Activated B cell treated with CpG ODN at 0.5 μM for 24 hours (primary cell): Measurements from ENCODE around the gene MAP2K6. TPM values are rescaled to one million over a fixed set of nuclear protein-coding genes. Genes with fewer than 3 reads are reported as not detected.

Experiments
- ATAC-seq: fragments of 200-7000 bp; cut with Tn5 transposase; one replicate; pipeline ENCODE4 v1.10.0; 2021; ENCODE audit warnings: low read depth, mild to moderate bottlenecking, moderate library complexity
- CTCF ChIA-PET: fragments of 350-600 bp; sonication (Branson Sonifier 250); formaldehyde crosslinking; loops from one replicate; lab custom pipeline; 2021; ENCODE audit warnings: antibody characterized with exemption; lab: Charles Lee
- POLR2A ChIA-PET: fragments of 350-600 bp; sonication (Branson Sonifier 250); formaldehyde crosslinking; loops from one replicate; lab custom pipeline; 2021; ENCODE audit warnings: antibody characterized with exemption; lab: Charles Lee
- DNase-seq: peaks from one replicate; pipeline ENCODE4 v3.0.0; 2022
- H3K27ac Mint-ChIP-seq: one replicate; pipeline ENCODE4 v1.8.0; 2020; ENCODE audit warnings: mixed read lengths
- H3K27me3 Mint-ChIP-seq: one replicate; pipeline ENCODE4 v1.8.0; 2021; ENCODE audit warnings: mixed read lengths
- H3K36me3 Mint-ChIP-seq: one replicate; pipeline ENCODE4 v1.8.0; 2021; ENCODE audit warnings: low read depth, mixed read lengths
- H3K4me1 Mint-ChIP-seq: one replicate; pipeline ENCODE4 v1.8.0; 2021; ENCODE audit warnings: mixed read lengths
- H3K4me3 Mint-ChIP-seq: one replicate; pipeline ENCODE4 v1.8.0; 2020; ENCODE audit warnings: mild to moderate bottlenecking, mixed read lengths
- H3K9me3 Mint-ChIP-seq: one replicate; pipeline ENCODE4 v1.8.0; 2020; ENCODE audit warnings: mixed read lengths
- CTCF ChIP-seq: fragments of 200-600 bp; IDR thresholded peaks from one replicate; pipeline ENCODE4 v1.8.0; 2022; ENCODE audit warnings: antibody characterized with exemption, mild to moderate bottlenecking
- intact Hi-C: fragments of 100-400 bp; cut with micrococcal nuclease; formaldehyde crosslinking; loops from one replicate; pipeline ENCODE4 v1.15.1; 2024
- total RNA-seq: library from RNA; stranded (reverse); gene quantifications from 2 replicates; pipeline ENCODE4 v1.2.3, GENCODE V29; 2022

MAP2K6 gene
- total RNA-seq, 1 donor from 2014 or later = 2.9 TPM

DNA sequence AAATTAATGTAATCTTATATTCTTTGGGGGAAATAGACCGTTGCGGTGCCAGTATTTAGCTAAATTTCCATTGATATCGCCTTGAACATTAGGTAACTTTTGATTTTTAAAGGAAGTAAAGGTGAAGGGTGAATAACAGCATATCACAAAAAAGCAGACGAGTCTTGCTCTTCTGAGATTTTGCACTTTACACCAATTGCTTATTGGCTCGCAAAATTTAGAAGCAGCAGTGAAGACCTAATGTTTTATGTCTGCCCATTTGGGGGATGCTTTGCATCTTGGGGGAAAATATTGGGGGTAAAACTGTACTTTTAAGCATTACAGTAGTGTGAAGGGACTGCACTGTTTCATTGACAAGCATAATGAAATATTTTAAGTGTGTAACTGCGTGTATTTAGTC lies 934 bp downstream of the MAP2K6 start:
- intact Hi-C loops = loop anchor here (2.0 kb wide), 1 partner anchor 101 kb away; no protein-coding TSS in a partner anchor
- no peaks in the 10 kb centered on the region for H3K9me3 Mint-ChIP-seq
- H3K4me1 Mint-ChIP-seq = peaks cover 4% of the 10 kb centered on the region
- CTCF ChIA-PET = interaction anchor here (2.0 kb wide), 1 partner anchor 108 kb away, joined by 6 read pairs; no protein-coding TSS in a partner anchor
- no peak overlapping the region for H3K27ac Mint-ChIP-seq
- H3K36me3 Mint-ChIP-seq = no peaks in the 10 kb centered on the region
- no peak for TF ChIP-seq CTCF
- no peaks in the 10 kb centered on the region for H3K27me3 Mint-ChIP-seq
- POLR2A ChIA-PET = interaction anchor here (1.2 to 1.6 kb wide), 2 partner anchors 89 to 101 kb away, joined by 6 to 9 read pairs; partner anchors contain the start of gene ABCA5
- ATAC-seq (no peak), DNase-seq (no peak)
- H3K4me3 Mint-ChIP-seq = no peak overlapping the region

GRCh38 chr17:69417545-69418483 lies 3.3 kb downstream of the MAP2K6 start:
- no peaks in the 10 kb centered on the region for H3K9me3 Mint-ChIP-seq
- H3K4me1 Mint-ChIP-seq = peaks cover 4% of the 10 kb centered on the region
- no peak overlapping the region for H3K27ac Mint-ChIP-seq
- no peak overlapping the region for H3K4me3 Mint-ChIP-seq
- ATAC-seq = no peak
- no peak for DNase-seq
- TF ChIP-seq CTCF = no peak
- ChIA-PET POLR2A (no interaction called here), CTCF (no interaction called here)
- intact Hi-C loops = no loop called here
- H3K36me3 Mint-ChIP-seq = no peaks in the 10 kb centered on the region
- no peaks in the 10 kb centered on the region for H3K27me3 Mint-ChIP-seq

- Mint-ChIP-seq H3K27me3 (no peaks in the 10 kb centered on the region), H3K4me3 (no peak overlapping the region), H3K27ac (no peak overlapping the region), H3K9me3 (no peaks in the 10 kb centered on the region), H3K36me3 (no peaks in the 10 kb centered on the region), H3K4me1 (peaks cover 7% of the 10 kb centered on the region)
- ChIA-PET CTCF (interaction anchor here (1.9 kb wide), 1 partner anchor 23 kb away, joined by 6 read pairs; no protein-coding TSS in a partner anchor), POLR2A (no interaction called here)
- intact Hi-C loops = no loop called here
- DNase-seq (no peak), ATAC-seq (no peak)
- no peak for TF ChIP-seq CTCF
These were observed 4.0 kb downstream of the MAP2K6 start for GRCh38 chr17:69418535-69418934.

DNA sequence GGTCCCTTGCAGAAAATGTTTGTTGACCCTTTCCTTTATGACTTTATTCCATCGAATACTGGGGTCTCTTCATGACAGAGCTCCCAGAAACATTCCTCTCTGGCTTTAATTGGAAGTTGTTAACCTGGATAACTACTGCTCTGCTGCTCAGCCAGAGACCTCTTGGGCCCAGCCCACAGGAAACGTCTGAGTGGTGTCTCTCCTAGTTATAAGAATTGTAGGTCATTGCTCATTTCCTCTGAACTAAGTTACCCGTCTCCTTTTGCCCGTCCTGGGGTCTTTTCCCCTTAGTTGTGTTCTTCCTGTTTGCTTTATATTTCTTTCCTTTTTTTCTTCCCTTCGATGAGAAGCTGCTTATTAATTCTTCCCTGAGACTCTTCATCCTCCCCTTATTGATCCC lies 9.0 kb downstream of the MAP2K6 start:
- Mint-ChIP-seq H3K4me1 (peaks cover 13% of the 10 kb centered on the region), H3K9me3 (no peaks in the 10 kb centered on the region), H3K36me3 (no peaks in the 10 kb centered on the region), H3K27ac (no peak overlapping the region), H3K27me3 (no peaks in the 10 kb centered on the region), H3K4me3 (no peak overlapping the region)
- TF ChIP-seq CTCF = no peak
- POLR2A ChIA-PET = no interaction called here
- no peak for DNase-seq
- intact Hi-C loops = no loop called here
- no peak for ATAC-seq
- CTCF ChIA-PET = no interaction called here

- H3K27ac Mint-ChIP-seq = no peak overlapping the region
- no peaks in the 10 kb centered on the region for H3K36me3 Mint-ChIP-seq
- no peaks in the 10 kb centered on the region for H3K27me3 Mint-ChIP-seq
- peaks cover 20% of the 10 kb centered on the region for H3K4me1 Mint-ChIP-seq
- ChIA-PET CTCF (no interaction called here), POLR2A (no interaction called here)
- no peak for TF ChIP-seq CTCF
- intact Hi-C loops = no loop called here
- DNase-seq (no peak), ATAC-seq (no peak)
- no peak overlapping the region for H3K4me3 Mint-ChIP-seq
- no peaks in the 10 kb centered on the region for H3K9me3 Mint-ChIP-seq
These were observed 10.0 kb downstream of the MAP2K6 start for GRCh38 chr17:69424287-69425041.
